Measurements from ENCODE around the gene RGS7BP.

The RGS7BP gene

GRCh38 chr5:64566310-64566916, 60.6 kb downstream of the RGS7BP start:
- no peak for DNase-seq

- DNase-seq: no peak
Observed at GRCh38 chr5:64569858-64570257, 64.0 kb downstream of the RGS7BP start.

DNA sequence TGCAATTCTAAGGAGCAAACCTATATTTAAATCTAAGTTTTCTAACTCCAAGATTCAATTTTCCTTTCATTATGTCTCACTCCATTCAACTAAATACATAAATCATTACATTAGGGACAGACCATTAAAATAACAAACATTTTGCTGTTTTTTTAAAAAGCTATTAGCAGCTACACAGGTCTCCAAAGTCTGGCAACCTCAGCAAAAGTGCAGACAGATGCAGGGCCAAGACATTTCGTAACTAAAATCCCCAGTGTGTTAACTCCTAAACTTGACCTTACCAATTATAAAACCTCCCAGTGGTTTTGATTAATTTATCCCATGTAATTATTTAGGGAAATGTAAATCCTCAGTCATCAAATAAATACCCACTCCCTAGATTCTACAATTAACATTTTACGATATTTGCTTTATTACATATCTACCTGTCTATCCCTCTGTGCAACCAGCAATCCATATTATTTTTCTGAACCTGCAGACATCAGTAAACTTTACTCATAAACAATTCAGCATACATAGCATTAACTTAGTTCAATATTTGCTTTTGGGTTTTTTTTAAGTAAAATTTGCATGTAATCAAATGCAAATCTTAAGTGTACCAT, 64.7 kb downstream of the RGS7BP start:
- no peak for DNase-seq

DNA sequence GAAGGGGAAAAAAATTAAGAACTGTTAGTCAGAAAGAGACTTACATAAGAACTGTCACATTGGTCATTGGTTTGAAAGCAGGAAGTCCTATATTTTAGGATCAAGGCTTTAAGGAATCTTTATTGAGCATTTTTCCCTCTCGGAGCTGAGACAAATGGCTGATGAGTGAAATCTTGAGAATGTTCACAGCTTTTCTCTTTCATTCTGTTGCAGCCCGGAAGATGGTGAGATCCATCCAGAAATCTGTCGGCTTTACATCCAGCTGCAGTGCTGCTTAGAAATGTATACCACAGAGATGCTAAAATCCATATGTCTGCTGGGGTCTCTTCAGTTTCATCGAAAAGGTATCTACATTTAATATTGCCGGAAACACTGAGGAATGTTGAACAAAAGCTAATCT, 69.7 kb downstream of the RGS7BP start:
- DNase-seq: no peak

DNA sequence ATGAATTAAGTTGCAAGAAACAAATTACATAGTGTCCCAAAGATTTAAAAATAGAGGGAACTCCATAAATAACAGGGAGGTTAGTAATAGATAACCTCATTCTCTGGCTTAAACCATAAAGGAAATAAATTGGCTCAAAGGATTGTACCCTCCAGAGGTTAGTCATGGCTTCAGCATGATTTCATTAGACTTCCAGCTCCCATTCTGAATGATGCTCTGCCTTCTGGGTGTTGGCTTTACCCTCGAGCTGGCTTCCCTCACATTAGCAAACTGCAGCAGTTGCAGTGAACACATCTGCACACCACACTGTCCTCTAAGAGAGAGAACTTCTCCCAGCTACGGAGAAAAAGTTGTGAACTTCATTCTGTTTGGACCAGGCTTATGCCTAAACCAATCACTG, 70.4 kb downstream of the RGS7BP start:
- DNase-seq: no peak

GRCh38 chr5:64585646-64586045, 79.8 kb downstream of the RGS7BP start:
- no peak for DNase-seq

DNA sequence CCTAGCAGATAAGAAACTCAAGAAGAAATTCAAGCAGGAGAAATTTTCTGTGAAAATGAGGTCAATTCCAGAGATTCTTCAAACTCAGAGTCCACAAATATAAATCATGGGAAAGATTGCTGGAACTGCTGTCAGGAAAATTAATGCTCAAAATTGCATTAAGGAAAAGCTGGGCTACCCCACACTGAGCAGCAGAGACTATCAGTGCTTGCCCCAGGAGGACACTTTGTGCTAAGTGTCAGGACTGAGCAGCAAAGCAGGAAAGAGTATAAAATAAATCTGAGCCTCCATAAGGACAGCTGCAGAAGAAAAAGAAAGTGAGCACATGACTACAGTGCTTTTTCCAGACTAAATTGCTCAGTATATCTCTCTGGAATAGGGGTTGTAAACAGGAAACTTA, 81.6 kb downstream of the RGS7BP start:
- DNase-seq: no peak

GRCh38 chr5:64592730-64593341, 87.0 kb downstream of the RGS7BP start:
- no peak for DNase-seq

- no peak for DNase-seq
Observed at GRCh38 chr5:64594025-64594424, 88.2 kb downstream of the RGS7BP start.

GRCh38 chr5:64594601-64595000, 88.8 kb downstream of the RGS7BP start:
- DNase-seq: no peak

DNA sequence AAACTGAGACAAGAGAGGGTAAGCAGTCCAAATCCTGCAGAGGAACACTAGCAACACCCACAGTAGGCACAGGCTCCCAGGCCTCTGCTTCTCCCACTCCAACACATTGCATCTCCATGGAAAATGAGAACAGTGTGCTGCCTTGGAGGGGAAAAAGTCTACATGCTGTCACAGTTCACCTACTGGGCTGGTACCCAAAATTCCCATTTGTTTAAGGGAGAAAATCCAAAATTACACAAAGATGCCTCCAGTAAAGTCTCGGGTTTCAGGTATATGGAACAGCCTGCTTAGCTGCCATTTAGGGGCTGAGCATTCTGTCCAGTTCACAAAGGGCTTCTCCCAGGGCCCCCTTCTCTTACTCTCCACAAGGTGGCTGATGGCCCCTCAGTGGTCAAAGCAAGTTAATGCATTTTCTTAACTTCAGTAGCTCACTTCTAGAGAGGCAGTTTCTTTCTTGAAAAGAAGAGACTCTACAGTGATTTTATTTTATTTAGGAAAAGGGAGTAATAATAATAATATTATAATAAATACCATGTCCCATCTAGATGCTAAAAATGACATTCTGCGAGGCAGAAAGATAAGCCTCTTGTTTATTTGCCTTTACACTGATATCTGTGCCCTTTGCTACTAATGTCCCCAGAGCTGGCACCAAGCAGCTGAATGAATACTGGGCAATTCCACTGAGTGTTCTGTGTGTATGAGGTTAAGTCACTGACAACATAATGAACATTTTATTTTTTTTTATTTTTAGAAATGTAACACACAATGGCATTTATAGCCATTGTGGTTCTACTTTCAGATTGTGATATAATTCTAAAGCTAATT, 89.4 kb downstream of the RGS7BP start:
- DNase-seq: no peak

GRCh38 chr5:64599226-64599625, 93.4 kb downstream of the RGS7BP start:
- DNase-seq: no peak

DNA sequence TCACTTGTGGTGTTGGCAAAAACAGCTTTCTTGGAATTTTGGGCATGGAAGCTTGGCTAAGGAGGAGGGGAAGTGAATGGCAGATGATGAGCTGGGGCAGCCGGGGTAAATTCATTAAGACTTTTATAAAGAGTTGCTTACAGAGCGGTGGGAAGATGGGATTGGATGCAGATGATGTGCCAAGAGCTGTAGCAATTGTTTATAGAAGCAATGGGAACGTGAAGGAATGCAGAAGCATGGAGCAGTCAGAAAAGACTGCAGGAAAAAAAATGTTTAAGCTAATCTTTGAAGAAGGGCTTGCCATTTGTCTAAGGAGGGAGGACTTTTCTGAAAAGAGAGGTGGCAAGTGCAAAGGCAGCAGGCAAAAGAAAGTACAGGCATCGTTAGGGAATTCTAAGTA, 97.9 kb downstream of the RGS7BP start:
- no peak for DNase-seq

- no peak for DNase-seq
Observed at GRCh38 chr5:64606926-64607325, 101.1 kb downstream of the RGS7BP start.

- no peak for DNase-seq
Observed at GRCh38 chr5:64612344-64612961, 106.6 kb downstream of the RGS7BP start.

GRCh38 chr5:64615895-64616294, 110.1 kb downstream of the RGS7BP start:
- no peak for DNase-seq

DNA sequence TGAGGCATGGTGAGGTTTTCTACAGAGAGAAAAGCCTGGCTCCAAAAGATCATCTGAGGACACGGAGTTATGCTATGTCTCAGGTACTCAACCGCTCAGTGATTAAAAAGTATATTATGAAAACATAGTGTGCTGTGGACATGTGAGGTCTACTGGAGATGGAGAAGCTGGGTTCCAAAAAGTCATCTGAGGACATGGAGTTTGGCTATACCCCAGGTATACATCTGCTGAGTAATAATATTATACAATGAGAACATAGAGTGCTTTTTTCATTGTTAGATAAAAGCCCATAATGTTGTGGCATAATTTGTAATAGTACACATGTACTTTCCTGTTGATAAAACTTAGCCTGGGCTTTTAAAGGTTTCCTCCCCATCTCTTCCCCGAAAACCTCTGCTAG, 113.8 kb downstream of the RGS7BP start:
- DNase-seq: no peak

DNA sequence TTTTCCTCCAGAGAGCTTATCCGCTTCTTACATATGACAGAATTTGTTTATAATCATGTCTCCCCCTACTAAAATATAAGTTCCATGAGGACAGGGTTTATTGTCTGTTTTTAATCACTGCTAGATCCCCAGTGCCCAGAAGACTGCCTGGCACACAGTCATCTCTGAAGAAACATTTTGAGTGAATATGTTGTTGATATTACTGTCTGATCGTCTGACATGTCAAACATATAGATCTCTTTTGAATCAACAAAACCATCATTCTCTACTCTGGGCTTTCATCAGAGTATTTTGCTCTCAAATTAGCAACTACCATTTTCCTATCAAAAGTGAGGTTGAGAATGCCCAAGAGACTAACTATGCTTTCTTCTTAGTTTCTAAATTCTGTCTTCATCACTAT, 117.2 kb downstream of the RGS7BP start:
- no peak for DNase-seq

DNA sequence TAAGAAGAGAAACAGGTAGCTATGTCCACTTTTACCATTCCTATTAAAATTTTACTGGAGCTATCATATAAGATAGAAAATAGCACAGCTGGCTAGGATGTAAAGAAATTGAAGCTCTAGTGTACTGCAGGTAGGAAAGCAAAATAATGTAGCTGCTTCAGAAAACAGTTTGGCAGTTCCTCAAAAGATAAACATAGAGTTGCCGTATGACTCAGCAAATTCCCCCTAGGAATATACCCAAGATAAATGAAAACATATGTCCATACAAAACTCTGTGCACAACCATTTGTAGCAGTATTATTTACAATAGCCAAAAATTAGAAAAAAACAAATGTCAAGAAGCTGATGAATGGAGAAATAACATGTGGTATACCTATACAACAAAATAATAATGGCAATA, 119.9 kb downstream of the RGS7BP start:
- no peak for DNase-seq

GRCh38 chr5:64628901-64629300, 123.1 kb downstream of the RGS7BP start:
- no peak for DNase-seq

- no peak for DNase-seq
Observed at GRCh38 chr5:64629841-64630240, 124.0 kb downstream of the RGS7BP start.

DNA sequence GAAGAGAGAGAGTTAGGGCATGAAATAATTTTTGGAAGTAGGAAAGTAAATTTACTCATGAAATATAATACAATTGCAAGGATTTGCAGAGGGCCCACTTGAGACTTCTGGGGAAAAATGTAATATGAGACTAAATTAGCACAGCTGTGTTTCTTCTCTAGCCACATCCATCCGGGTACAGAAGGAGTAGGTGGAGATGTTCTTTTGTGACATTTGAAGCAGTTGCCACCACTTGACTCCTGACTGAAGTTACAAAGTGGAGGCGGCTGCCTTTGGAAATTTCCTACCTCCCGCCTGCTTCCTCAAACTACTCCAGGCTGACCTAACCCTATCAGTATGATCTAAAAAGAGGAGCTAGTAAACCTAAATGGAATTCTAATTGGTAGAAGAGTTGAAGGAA, 126.4 kb downstream of the RGS7BP start:
- no peak for DNase-seq

- no peak for DNase-seq
Observed at GRCh38 chr5:64634997-64635686, 129.3 kb downstream of the RGS7BP start.

Data from activated CD4-positive, alpha-beta T cell treated with anti-CD3 and anti-CD28 coated beads, Interleukin-2, amount 50 U/mL, for 4 hours (primary cell).